Inferior parietal cortex (tissue), 1 donor: ENCODE measurements around the gene CEP250.
"Not testable (repeated sequence)": the region's sequence is repeated elsewhere in the genome, so short reads cannot be mapped to it uniquely, and the experiment has no call there.

Experiments used
- DNase-seq: peaks from one replicate; pipeline ENCODE4 v3.0.0-alpha.2; 2016; ENCODE audit errors: extremely low spot score

Gene CEP250, protein sequence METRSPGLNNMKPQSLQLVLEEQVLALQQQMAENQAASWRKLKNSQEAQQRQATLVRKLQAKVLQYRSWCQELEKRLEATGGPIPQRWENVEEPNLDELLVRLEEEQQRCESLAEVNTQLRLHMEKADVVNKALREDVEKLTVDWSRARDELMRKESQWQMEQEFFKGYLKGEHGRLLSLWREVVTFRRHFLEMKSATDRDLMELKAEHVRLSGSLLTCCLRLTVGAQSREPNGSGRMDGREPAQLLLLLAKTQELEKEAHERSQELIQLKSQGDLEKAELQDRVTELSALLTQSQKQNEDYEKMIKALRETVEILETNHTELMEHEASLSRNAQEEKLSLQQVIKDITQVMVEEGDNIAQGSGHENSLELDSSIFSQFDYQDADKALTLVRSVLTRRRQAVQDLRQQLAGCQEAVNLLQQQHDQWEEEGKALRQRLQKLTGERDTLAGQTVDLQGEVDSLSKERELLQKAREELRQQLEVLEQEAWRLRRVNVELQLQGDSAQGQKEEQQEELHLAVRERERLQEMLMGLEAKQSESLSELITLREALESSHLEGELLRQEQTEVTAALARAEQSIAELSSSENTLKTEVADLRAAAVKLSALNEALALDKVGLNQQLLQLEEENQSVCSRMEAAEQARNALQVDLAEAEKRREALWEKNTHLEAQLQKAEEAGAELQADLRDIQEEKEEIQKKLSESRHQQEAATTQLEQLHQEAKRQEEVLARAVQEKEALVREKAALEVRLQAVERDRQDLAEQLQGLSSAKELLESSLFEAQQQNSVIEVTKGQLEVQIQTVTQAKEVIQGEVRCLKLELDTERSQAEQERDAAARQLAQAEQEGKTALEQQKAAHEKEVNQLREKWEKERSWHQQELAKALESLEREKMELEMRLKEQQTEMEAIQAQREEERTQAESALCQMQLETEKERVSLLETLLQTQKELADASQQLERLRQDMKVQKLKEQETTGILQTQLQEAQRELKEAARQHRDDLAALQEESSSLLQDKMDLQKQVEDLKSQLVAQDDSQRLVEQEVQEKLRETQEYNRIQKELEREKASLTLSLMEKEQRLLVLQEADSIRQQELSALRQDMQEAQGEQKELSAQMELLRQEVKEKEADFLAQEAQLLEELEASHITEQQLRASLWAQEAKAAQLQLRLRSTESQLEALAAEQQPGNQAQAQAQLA (N-terminal part only)

DNA sequence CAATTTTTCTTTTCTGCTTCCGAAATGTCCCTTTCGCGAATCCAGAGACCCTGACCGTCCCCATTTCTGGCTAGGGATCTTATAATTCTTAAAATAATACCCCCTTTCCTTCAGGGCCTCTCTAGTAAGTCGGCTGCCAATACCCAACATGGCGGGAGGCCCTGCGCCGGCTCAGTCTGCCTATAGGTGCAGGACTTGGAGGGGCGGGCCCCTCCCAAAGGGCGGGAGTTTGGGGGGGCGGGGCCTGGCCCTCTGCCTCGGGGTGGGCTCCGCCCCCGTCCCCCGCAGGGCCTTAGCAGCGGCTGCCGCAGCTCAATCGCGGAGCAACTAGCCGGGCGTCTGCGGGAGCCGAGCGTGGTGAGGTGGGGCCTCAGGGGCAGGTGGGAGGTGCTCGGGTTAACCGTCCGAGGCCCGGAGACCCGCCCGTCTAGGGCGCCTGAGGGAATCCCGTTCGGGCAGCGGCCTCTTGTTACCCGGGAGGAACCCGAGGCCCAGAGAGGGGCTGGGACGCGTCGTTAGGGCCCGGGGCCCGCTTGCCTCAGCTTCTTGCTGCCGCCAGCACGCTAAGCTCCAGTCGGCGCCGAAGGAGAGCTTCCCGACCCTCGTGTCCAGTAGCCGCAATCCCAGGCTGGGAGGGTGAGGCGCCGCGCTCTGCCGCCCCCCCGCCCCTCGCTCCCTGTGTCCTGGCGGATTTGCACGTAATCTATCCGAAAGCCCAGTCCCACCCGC, at the start of gene CEP250:
TSS of gene CEP250 (plus strand) at position 718 of the 729 bp plus-strand sequence. CDS start 6,770 bp downstream, outside the sequence.
- peak; percentile 92 for DNase-seq

- DNase-seq, result no peak
Observed at GRCh38 chr20:35405775-35406174, 49.6 kb upstream of the CEP250 start.

DNA sequence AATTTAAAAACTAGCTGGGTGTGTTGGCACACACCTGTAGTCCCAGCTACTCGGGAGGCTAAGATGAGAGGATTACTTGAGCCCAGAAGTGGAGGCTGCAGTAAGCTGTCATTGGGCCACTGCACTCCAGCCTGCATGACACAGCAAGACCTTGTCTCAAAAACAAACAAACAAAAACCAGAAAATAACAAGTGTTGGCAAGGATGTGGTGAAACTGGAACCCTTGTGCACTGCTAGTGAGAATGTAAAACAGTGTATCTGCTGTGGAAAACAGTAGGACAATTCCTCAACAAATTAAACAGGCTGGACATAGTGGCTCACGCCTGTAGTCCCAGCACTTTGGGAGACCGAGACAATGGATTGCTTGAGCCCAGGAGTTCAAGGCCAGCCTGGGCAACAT, 47.1 kb upstream of the CEP250 start:
- no peak for DNase-seq

DNA sequence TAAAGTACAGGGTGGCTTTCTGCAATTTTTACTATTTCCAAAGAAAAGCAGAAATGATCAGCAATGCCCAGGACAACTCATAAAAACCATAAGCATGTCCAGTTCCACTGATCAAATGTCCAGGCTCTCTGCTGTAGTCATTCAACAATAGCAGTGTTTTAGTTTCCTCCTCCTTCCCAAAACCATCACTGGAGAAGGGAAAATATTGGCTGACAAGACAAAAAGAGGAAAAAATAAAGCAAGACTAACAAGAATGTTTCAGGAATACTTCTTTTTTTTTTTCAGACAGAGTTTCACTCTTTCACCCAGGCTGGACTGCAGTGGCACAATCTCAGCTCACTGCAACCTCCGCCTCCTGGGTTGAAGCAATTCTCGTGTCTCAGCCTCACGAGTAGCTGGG, 45.9 kb upstream of the CEP250 start:
- DNase-seq, result no peak

GRCh38 chr20:35410613-35411012, 44.8 kb upstream of the CEP250 start:
- DNase-seq, result no peak

DNA sequence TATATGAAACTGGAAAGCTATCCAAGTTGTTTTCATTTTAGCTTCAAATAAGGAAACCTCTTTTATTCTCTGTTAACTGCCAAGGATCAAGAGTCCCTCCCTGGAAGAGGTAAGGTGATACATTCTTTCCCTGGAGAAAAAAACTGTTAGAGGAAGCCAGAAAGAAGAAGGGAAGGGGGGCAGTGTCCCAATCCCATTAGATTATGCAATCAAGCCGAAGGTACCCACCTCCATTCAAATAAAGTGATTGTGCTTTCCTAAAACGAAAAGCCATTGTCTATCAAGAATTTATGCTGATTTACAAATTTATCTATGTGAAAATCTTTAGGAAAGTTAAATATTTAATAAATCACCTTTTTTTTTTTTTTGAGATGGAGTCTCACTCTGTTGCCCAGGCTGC, 34.1 kb upstream of the CEP250 start:
- no peak for DNase-seq

GRCh38 chr20:35431621-35432429, 23.6 kb upstream of the CEP250 start:
- no peak for DNase-seq

DNA sequence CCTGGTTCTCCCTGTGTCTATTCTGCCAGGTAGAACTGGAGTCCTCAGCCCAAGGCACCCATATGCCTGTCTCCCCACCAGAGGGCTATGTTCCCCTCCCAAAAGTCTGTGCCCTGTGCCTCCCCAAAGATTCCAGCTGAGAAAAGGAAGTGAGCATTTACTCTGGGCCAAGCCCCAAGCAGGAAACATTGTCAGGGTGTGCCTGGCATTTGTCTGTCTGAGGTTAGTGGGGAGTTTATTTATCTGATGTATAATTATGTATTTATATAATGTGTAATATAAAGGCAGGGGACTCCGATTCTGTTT, 23.0 kb upstream of the CEP250 start:
- no peak for DNase-seq

DNA sequence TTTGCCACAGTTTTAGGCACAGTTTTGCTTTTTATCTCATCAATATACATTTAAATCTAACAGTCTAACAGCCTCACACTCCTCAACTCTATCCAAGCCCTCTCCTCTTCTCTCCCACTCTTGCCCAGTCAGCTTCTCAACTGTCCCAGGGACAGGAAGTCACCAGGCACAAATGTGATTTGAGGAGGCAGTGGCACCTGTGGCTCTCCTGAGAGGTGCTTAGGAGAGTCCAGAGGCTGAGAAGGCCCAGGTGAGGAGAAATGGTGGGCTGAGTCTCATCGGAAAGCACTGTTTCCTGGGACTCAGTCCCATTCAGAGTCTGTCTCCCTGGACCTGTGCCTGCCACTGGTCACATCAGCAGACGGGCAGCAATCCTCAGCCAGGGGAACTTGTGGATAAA, 22.1 kb upstream of the CEP250 start:
- DNase-seq, result no peak

GRCh38 chr20:35434085-35435005, 21.1 kb upstream of the CEP250 start:
- no peak for DNase-seq

DNA sequence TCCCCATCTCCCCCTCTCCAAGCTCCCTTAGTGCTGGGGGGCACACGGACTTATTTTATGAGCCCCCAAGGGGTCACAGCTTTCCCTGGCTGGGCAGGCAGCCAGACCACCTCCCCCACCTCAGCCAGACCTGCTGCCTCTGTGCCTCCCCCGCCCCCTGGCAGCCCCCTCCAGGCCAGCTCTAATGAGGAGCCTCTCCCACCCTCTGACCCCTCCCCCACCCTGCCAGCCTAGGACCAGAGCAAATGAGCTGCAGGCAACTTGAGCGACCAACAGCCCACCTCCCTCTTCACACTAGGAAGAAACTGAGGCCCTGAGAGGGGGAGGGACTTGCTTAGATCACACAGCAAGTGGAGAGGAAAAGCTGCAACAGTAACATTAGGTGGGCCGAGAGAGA, 19.2 kb upstream of the CEP250 start:
- DNase-seq, result no peak

DNA sequence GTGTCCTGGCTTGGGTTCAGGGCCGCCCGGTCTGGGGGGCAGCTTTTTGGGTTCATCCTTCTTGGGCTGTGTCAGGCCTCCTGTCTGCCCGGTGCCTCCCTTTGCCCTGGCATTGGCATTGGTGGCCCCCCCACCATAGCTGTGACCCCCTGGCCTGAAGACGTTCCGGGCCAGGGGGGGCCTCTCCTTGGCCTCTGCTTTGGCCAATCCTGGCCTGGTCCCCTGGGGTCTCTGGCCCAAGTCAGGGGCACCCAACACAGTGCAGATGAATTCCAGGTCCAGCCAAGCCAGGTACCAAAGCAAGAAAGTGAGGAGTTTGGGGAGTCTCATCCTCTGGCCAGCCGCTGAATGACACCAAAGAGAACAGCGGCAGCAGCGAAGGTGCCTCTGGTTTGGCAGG, 17.8 kb upstream of the CEP250 start:
- no peak for DNase-seq

DNA sequence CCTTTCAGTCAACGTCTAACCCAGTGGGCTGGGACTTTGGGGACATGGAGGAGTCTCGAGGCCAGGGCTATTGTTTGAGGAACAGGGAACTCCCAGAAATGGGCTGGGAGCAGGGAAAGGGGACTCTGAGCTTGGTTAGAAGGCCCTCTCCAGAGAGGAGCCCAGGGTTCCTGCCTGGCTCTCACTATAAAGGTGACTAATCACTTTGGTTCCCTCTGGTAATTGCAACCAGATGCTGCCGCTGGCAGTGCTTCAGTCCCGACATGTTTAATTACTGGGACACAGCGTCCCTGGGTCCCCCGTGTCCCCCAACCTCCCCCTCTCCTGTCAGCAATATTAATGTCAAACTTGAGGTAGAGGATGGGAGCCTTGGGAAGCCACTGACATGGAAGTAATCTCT, 12.4 kb upstream of the CEP250 start:
- DNase-seq, result no peak

- no peak for DNase-seq
Observed at GRCh38 chr20:35444226-35444625, 11.2 kb upstream of the CEP250 start.

GRCh38 chr20:35446356-35447078, 8.9 kb upstream of the CEP250 start:
- no peak for DNase-seq

GRCh38 chr20:35447082-35447789, 8.2 kb upstream of the CEP250 start:
- DNase-seq, result peak; percentile 91

GRCh38 chr20:35448788-35449373, 6.5 kb upstream of the CEP250 start:
- DNase-seq, result no peak

- DNase-seq, result not testable (repeated sequence)
Observed at GRCh38 chr20:35449855-35450254, 5.5 kb upstream of the CEP250 start.
